ENCODE data around the gene TOB2.

TOB2 gene

DNA sequence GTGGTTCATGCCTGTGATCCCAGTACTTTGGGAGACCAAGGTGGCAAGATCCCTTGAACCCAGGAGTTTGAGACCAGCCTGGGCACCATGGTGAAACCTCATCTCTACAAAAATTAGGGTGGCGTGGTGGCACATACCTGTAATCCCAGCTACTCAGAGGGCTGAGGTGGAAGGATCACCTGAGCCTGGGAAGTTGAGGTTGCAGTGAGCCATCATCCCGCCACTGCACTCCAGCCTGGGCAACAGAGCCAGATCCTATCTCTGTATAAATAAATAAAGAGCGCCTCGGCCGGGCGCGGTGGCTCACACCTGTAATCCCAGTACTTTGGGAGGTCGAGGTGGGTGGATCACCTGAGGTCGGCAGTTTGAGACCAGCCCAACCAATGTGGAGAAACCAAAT, 27.9 kb downstream of the TOB2 start:
- H3K9ac ChIP-seq (ENCODE audit: low read length), result no peak overlapping the region
- H3K36me3 ChIP-seq (ENCODE audit: control insufficient read depth in 1 of 2, insufficient read depth in 2 of 2, low read depth in 1 of 2, low read length in 2 of 2), result peaks cover 8 to 10% of the 10 kb centered on the region in 2 experiments
- no peak overlapping the region for H2AK5ac ChIP-seq (ENCODE audit: low read length, severe bottlenecking)
- no peak overlapping the region for H3K4me2 ChIP-seq (ENCODE audit: low read length, poor library complexity, severe bottlenecking)
- no peak overlapping the region for H3K27ac ChIP-seq (ENCODE audit: low read length, poor library complexity, severe bottlenecking)
- no peak overlapping the region for H3K18ac ChIP-seq (ENCODE audit: low read depth in 1 of 2, low read length in 2 of 2)
- H3K27me3 ChIP-seq (ENCODE audit: control insufficient read depth in 1 of 2, insufficient read depth in 1 of 2, low read length in 2 of 2), result no peaks in the 10 kb centered on the region
- no peak overlapping the region for H3K4ac ChIP-seq (ENCODE audit: low read depth in 1 of 2, low read length in 2 of 2)
- no peak overlapping the region for H2BK15ac ChIP-seq (ENCODE audit: low read depth, poor library complexity, severe bottlenecking)
- H3K14ac ChIP-seq (ENCODE audit: low read length in 2 of 2), result no peak overlapping the region
- no peak overlapping the region for H2BK120ac ChIP-seq (ENCODE audit: low read depth, low read length)
- peaks cover 15% of the 10 kb centered on the region for H3K79me1 ChIP-seq (replicated peaks; ENCODE audit: low read length, poor library complexity, severe bottlenecking)
- no peak overlapping the region for H3K4me3 ChIP-seq (ENCODE audit: insufficient read depth in 1 of 2, low read depth in 1 of 2, low read length in 2 of 2)
- no peak overlapping the region for H4K91ac ChIP-seq (ENCODE audit: low read length)
- DNase-seq, result no peak
- H4K8ac ChIP-seq (ENCODE audit: low read length), result no peak overlapping the region
- H3K4me1 ChIP-seq (ENCODE audit: control insufficient read depth, insufficient read depth, low read depth, low read length), result peaks cover 20% of the 10 kb centered on the region
- no peak overlapping the region for H2BK12ac ChIP-seq (ENCODE audit: low read length in 2 of 2)
- H3K23ac ChIP-seq (ENCODE audit: low read length in 2 of 2), result no peak overlapping the region
- no peak overlapping the region for H2BK5ac ChIP-seq (ENCODE audit: low read depth, low read length, poor library complexity, severe bottlenecking)
- no peaks in the 10 kb centered on the region for H3K9me3 ChIP-seq (ENCODE audit: control insufficient read depth, low read length)
- 92% methylated on average over 9 of the region's 9 CpGs for WGBS
- no peak overlapping the region for H2AFZ ChIP-seq (ENCODE audit: low read depth, low read length)

- Histone ChIP-seq H2AFZ (ENCODE audit: low read depth, low read length) (no peak overlapping the region), H2BK5ac (ENCODE audit: low read depth, low read length, poor library complexity, severe bottlenecking) (no peak overlapping the region), H3K14ac (ENCODE audit: low read length in 2 of 2) (no peak overlapping the region), H2BK15ac (ENCODE audit: low read depth, poor library complexity, severe bottlenecking) (no peak overlapping the region), H3K4me3 (ENCODE audit: insufficient read depth in 1 of 2, low read depth in 1 of 2, low read length in 2 of 2) (no peak overlapping the region), H3K23ac (ENCODE audit: low read length in 2 of 2) (no peak overlapping the region), H4K8ac (ENCODE audit: low read length) (no peak overlapping the region), H3K4ac (ENCODE audit: low read depth in 1 of 2, low read length in 2 of 2) (no peak overlapping the region), H3K9me3 (ENCODE audit: control insufficient read depth, low read length) (no peaks in the 10 kb centered on the region), H3K4me1 (ENCODE audit: control insufficient read depth, insufficient read depth, low read depth, low read length) (peaks cover 22% of the 10 kb centered on the region), H3K4me2 (ENCODE audit: low read length, poor library complexity, severe bottlenecking) (no peak overlapping the region), H3K9ac (ENCODE audit: low read length) (no peak overlapping the region), H3K27me3 (ENCODE audit: control insufficient read depth in 1 of 2, insufficient read depth in 1 of 2, low read length in 2 of 2) (no peaks in the 10 kb centered on the region), H2BK120ac (ENCODE audit: low read depth, low read length) (no peak overlapping the region), H3K79me1 (replicated peaks; ENCODE audit: low read length, poor library complexity, severe bottlenecking) (peaks cover 17% of the 10 kb centered on the region), H3K27ac (ENCODE audit: low read length, poor library complexity, severe bottlenecking) (no peak overlapping the region), H3K36me3 (ENCODE audit: control insufficient read depth in 1 of 2, insufficient read depth in 2 of 2, low read depth in 1 of 2, low read length in 2 of 2) (peaks cover 2 to 4% of the 10 kb centered on the region in 2 experiments), H4K91ac (ENCODE audit: low read length) (no peak overlapping the region), H3K18ac (ENCODE audit: low read depth in 1 of 2, low read length in 2 of 2) (no peak overlapping the region), H2AK5ac (ENCODE audit: low read length, severe bottlenecking) (no peak overlapping the region), H2BK12ac (ENCODE audit: low read length in 2 of 2) (peak overlapping the region in 1 of 2 experiments; percentile 10)
- 95% methylated on average over 12 of the region's 13 CpGs for WGBS
- no peak for DNase-seq
Measured at GRCh38 chr22:41417622-41418390, 28.8 kb downstream of the TOB2 start.

- Histone ChIP-seq H3K23ac (ENCODE audit: low read length in 2 of 2) (no peak overlapping the region), H3K4ac (ENCODE audit: low read depth in 1 of 2, low read length in 2 of 2) (no peak overlapping the region), H3K14ac (ENCODE audit: low read length in 2 of 2) (no peak overlapping the region), H2BK15ac (ENCODE audit: low read depth, poor library complexity, severe bottlenecking) (no peak overlapping the region), H3K4me3 (ENCODE audit: insufficient read depth in 1 of 2, low read depth in 1 of 2, low read length in 2 of 2) (no peak overlapping the region), H3K18ac (ENCODE audit: low read depth in 1 of 2, low read length in 2 of 2) (no peak overlapping the region), H4K8ac (ENCODE audit: low read length) (peak overlapping the region; percentile 55), H2BK5ac (ENCODE audit: low read depth, low read length, poor library complexity, severe bottlenecking) (no peak overlapping the region), H3K4me1 (ENCODE audit: control insufficient read depth, insufficient read depth, low read depth, low read length) (peaks cover 29% of the 10 kb centered on the region), H3K9me3 (ENCODE audit: control insufficient read depth, low read length) (no peaks in the 10 kb centered on the region), H4K91ac (ENCODE audit: low read length) (no peak overlapping the region), H2AFZ (ENCODE audit: low read depth, low read length) (no peak overlapping the region), H3K27me3 (ENCODE audit: control insufficient read depth in 1 of 2, insufficient read depth in 1 of 2, low read length in 2 of 2) (no peaks in the 10 kb centered on the region), H2BK12ac (ENCODE audit: low read length in 2 of 2) (no peak overlapping the region), H3K27ac (ENCODE audit: low read length, poor library complexity, severe bottlenecking) (no peak overlapping the region), H2BK120ac (ENCODE audit: low read depth, low read length) (no peak overlapping the region), H3K79me1 (replicated peaks; ENCODE audit: low read length, poor library complexity, severe bottlenecking) (peaks cover 23% of the 10 kb centered on the region), H3K36me3 (ENCODE audit: control insufficient read depth in 1 of 2, insufficient read depth in 2 of 2, low read depth in 1 of 2, low read length in 2 of 2) (peaks cover 0 to 4% of the 10 kb centered on the region in 2 experiments), H2AK5ac (ENCODE audit: low read length, severe bottlenecking) (no peak overlapping the region), H3K9ac (ENCODE audit: low read length) (no peak overlapping the region), H3K4me2 (ENCODE audit: low read length, poor library complexity, severe bottlenecking) (no peak overlapping the region)
- WGBS, result 95% methylated on average over 3 of the region's 4 CpGs
- no peak for DNase-seq
Measured at GRCh38 chr22:41415554-41415953, 31.0 kb downstream of the TOB2 start.

GRCh38 chr22:41411021-41411851, 35.4 kb downstream of the TOB2 start:
- Histone ChIP-seq H2BK120ac (ENCODE audit: low read depth, low read length) (no peak overlapping the region), H3K4me2 (ENCODE audit: low read length, poor library complexity, severe bottlenecking) (no peak overlapping the region), H3K23ac (ENCODE audit: low read length in 2 of 2) (no peak overlapping the region), H3K14ac (ENCODE audit: low read length in 2 of 2) (no peak overlapping the region), H2AK5ac (ENCODE audit: low read length, severe bottlenecking) (peak overlapping the region; percentile 43), H3K4me3 (ENCODE audit: insufficient read depth in 1 of 2, low read depth in 1 of 2, low read length in 2 of 2) (no peak overlapping the region), H3K4ac (ENCODE audit: low read depth in 1 of 2, low read length in 2 of 2) (no peak overlapping the region), H3K9me3 (ENCODE audit: control insufficient read depth, low read length) (no peaks in the 10 kb centered on the region), H2BK5ac (ENCODE audit: low read depth, low read length, poor library complexity, severe bottlenecking) (no peak overlapping the region), H4K8ac (ENCODE audit: low read length) (peak overlapping the region; percentile 40), H3K27ac (ENCODE audit: low read length, poor library complexity, severe bottlenecking) (no peak overlapping the region), H3K36me3 (ENCODE audit: control insufficient read depth in 1 of 2, insufficient read depth in 2 of 2, low read depth in 1 of 2, low read length in 2 of 2) (no peaks in the 10 kb centered on the region), H3K4me1 (ENCODE audit: control insufficient read depth, insufficient read depth, low read depth, low read length) (peaks cover 26% of the 10 kb centered on the region), H2BK12ac (ENCODE audit: low read length in 2 of 2) (no peak overlapping the region), H3K9ac (ENCODE audit: low read length) (peak overlapping the region; percentile 49), H2BK15ac (ENCODE audit: low read depth, poor library complexity, severe bottlenecking) (no peak overlapping the region), H3K27me3 (ENCODE audit: control insufficient read depth in 1 of 2, insufficient read depth in 1 of 2, low read length in 2 of 2) (no peaks in the 10 kb centered on the region), H4K91ac (ENCODE audit: low read length) (peak overlapping the region; percentile 52), H3K18ac (ENCODE audit: low read depth in 1 of 2, low read length in 2 of 2) (peak overlapping the region in 1 of 2 experiments; percentile 30), H2AFZ (ENCODE audit: low read depth, low read length) (no peak overlapping the region), H3K79me1 (replicated peaks; ENCODE audit: low read length, poor library complexity, severe bottlenecking) (peaks cover 16% of the 10 kb centered on the region)
- peak; percentile 10 for DNase-seq
- WGBS, result 88% methylated on average over 11 of the region's 11 CpGs
